ENCODE measurements around the gene APBB2. TPM values are rescaled to one million over a fixed set of nuclear protein-coding genes. Genes with fewer than 3 reads are reported as not detected.

APBB2 gene
- total RNA-seq, 1 experiment from 2014 or later: 17.7 TPM

DNA sequence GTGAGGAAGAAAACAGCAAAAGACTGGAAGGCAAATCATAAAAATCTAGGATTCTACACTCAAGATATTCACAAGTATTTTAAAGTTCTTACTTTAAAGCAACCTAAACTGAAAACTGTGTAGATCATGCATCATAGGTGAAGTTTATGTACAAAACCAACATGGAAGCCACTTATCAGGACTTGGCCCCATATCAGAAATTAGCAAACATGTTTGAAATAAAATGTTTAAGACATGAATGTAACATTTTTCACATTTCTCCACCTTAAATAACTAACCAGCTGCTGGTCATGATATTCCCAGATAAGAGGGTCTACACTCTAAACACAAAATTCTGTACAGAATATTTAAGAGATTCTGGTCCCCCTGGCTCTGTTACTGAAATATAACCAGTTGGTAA lies 38.5 kb downstream of the APBB2 start:
- no peak for DNase-seq
- no TSS peak for BruUV-seq (replicated peaks)
- Mint-ChIP-seq H3K4me3 (ENCODE audit: low read depth, unreplicated experiment) (no peak overlapping the region), H3K27me3 (ENCODE audit: unreplicated experiment) (no peaks in the 10 kb centered on the region), H3K36me3 (ENCODE audit: insufficient read depth, unreplicated experiment) (no peaks in the 10 kb centered on the region), H3K9me3 (ENCODE audit: low read depth, unreplicated experiment) (no peaks in the 10 kb centered on the region), H3K4me1 (ENCODE audit: low read depth, unreplicated experiment) (peaks cover 16% of the 10 kb centered on the region), H3K27ac (ENCODE audit: unreplicated experiment) (no peak overlapping the region)
- TF ChIP-seq, protein P1, sequence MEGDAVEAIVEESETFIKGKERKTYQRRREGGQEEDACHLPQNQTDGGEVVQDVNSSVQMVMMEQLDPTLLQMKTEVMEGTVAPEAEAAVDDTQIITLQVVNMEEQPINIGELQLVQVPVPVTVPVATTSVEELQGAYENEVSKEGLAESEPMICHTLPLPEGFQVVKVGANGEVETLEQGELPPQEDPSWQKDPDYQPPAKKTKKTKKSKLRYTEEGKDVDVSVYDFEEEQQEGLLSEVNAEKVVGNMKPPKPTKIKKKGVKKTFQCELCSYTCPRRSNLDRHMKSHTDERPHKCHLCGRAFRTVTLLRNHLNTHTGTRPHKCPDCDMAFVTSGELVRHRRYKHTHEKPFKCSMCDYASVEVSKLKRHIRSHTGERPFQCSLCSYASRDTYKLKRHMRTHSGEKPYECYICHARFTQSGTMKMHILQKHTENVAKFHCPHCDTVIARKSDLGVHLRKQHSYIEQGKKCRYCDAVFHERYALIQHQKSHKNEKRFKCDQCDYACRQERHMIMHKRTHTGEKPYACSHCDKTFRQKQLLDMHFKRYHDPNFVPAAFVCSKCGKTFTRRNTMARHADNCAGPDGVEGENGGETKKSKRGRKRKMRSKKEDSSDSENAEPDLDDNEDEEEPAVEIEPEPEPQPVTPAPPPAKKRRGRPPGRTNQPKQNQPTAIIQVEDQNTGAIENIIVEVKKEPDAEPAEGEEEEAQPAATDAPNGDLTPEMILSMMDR (IDR thresholded peaks at IDR 0.05; ENCODE audit: unreplicated experiment): no peak
- CTCF ChIA-PET: no interaction called here
- intact Hi-C loops (cut with micrococcal nuclease; ENCODE audit: unreplicated experiment): no loop called here

DNA sequence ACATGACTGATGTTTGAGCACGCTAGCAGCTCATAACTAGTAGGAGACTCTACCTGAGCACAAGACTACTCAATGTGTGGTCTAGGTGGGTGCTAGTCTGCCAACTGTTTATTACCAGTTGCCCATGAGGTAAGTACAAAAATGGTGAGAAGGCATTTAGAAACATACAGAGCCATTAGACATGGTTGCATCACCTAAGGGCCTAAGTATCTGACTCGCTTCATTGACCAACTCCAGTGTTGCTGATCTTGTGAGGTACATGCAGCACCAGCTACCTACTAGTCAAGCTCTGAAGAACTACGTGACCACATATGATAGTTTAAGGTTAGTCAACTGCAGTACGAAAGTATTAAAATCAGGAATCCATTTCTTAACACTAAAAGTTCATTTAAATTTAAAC lies 39.9 kb downstream of the APBB2 start:
- Mint-ChIP-seq H3K9me3 (ENCODE audit: low read depth, unreplicated experiment) (no peaks in the 10 kb centered on the region), H3K4me3 (ENCODE audit: low read depth, unreplicated experiment) (no peak overlapping the region), H3K36me3 (ENCODE audit: insufficient read depth, unreplicated experiment) (no peaks in the 10 kb centered on the region), H3K27me3 (ENCODE audit: unreplicated experiment) (no peaks in the 10 kb centered on the region), H3K4me1 (ENCODE audit: low read depth, unreplicated experiment) (peaks cover 10% of the 10 kb centered on the region), H3K27ac (ENCODE audit: unreplicated experiment) (no peak overlapping the region)
- BruUV-seq (replicated peaks): no TSS peak
- intact Hi-C loops (cut with micrococcal nuclease; ENCODE audit: unreplicated experiment): no loop called here
- DNase-seq: no peak
- TF ChIP-seq, protein P1 (IDR thresholded peaks at IDR 0.05; ENCODE audit: unreplicated experiment): no peak
- CTCF ChIA-PET: no interaction called here

DNA sequence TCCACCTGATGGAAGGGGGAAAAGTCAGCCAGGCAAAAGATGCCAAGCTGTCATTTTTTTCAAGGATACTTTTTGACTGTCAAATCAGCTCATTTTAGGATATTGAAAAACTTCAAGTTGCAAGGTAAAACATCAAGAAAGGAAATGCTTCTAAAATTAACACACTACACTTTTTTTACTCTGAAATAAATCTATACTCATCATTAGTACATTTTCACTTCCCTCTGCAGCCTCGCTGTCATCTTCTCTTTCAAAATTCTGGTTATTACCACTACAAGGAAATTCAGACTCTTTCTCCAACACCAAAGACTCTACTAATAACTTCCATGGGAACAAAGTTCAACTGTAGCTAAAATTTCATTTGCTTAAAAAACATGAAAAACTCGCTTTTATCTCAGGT lies 41.6 kb downstream of the APBB2 start:
- CTCF ChIA-PET: no interaction called here
- TF ChIP-seq, protein P1 (IDR thresholded peaks at IDR 0.05; ENCODE audit: unreplicated experiment): no peak
- no TSS peak for BruUV-seq (replicated peaks)
- Mint-ChIP-seq H3K36me3 (ENCODE audit: insufficient read depth, unreplicated experiment) (no peaks in the 10 kb centered on the region), H3K4me1 (ENCODE audit: low read depth, unreplicated experiment) (no peaks in the 10 kb centered on the region), H3K27ac (ENCODE audit: unreplicated experiment) (no peak overlapping the region), H3K27me3 (ENCODE audit: unreplicated experiment) (no peaks in the 10 kb centered on the region), H3K9me3 (ENCODE audit: low read depth, unreplicated experiment) (no peaks in the 10 kb centered on the region), H3K4me3 (ENCODE audit: low read depth, unreplicated experiment) (no peak overlapping the region)
- DNase-seq: no peak
- intact Hi-C loops (cut with micrococcal nuclease; ENCODE audit: unreplicated experiment): no loop called here

DNA sequence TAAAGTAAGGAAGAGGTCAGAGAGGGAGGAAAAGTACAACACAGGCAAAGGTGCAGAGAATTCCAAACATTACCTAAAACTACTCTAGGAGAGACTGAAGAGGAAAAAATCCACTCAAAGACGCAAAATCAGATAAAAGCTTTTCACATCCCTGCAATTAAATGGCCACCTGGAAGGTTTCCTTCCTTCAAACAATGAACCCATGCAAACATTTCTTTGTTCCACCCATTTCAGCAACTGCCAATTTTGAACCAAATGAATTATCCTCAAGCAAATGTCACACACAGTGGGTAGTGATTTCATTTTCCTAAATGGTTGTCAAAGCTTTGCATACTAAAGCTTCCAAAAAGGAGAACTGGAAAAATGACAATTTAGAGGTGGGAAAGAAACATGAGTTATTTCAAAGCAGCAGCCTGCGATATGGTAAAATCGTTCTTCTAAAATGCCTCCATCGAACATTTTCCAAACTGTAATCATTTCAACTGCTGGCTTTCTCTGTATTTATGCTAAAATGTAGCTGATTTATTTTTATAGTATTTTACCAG lies 45.0 kb downstream of the APBB2 start:
- no peaks in the 10 kb centered on the region for H3K27me3 Mint-ChIP-seq (ENCODE audit: unreplicated experiment)
- no peaks in the 10 kb centered on the region for H3K4me1 Mint-ChIP-seq (ENCODE audit: low read depth, unreplicated experiment)
- CTCF ChIA-PET: interaction anchor here (1.2 kb wide), 1 partner anchor 63 kb away, joined by 3 read pairs; no protein-coding TSS in a partner anchor
- no peaks in the 10 kb centered on the region for H3K36me3 Mint-ChIP-seq (ENCODE audit: insufficient read depth, unreplicated experiment)
- no TSS peak for BruUV-seq (replicated peaks)
- DNase-seq: no peak
- intact Hi-C loops (cut with micrococcal nuclease; ENCODE audit: unreplicated experiment): no loop called here
- no peak overlapping the region for H3K27ac Mint-ChIP-seq (ENCODE audit: unreplicated experiment)
- no peak overlapping the region for H3K4me3 Mint-ChIP-seq (ENCODE audit: low read depth, unreplicated experiment)
- TF ChIP-seq, protein P1 (IDR thresholded peaks at IDR 0.05; ENCODE audit: unreplicated experiment): no peak
- no peaks in the 10 kb centered on the region for H3K9me3 Mint-ChIP-seq (ENCODE audit: low read depth, unreplicated experiment)
